ENCODE results near the gene ZNF485.
A peak's percentile ranks its signal among the peaks of the same experiment; 100 is the strongest.

ZNF485 gene

DNA sequence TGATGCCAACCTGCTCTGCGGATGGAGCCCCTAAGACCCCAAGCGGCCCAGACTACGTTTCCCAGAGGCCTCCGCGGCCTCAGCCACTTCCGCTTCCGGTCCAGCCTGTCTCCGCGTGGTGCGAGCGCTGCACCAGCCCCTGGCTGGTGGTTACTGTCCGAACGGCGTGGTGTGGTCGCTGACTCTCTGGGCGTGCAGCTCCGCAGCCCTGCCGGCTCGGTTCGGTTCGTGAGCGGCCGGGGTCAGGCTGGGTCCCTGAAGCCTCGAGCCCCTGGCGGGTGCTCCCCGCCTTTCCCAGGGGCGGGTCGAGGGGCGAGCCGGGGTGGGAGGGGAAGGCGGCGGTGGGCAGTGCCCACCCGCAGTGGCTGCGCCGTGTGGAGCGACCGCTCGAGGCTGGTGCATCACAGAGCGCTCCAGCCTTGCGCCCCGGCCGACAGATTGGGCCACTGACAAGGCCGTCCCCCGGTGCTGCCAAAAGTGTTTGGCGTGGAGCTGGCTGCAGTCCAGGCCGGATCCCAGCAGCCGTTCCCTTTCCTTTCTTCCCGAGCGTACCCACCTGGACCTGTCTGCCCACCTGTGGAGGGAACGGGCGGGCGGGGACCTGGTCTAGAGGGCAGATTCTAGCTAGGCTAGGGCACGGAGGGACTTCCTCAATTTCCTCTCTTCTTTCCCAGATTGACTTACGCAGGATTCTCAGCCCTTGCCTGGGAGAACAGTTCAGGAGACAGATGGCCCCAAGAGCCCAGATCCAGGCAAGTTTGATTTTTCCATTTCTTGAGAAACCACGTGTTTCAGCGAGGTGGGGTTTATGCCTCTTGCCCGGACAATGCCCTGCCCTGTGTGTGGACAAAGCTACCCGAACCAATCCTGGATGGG lies at the start of gene ZNF485:
Gene ZNF485, plus strand, starts transcription at position 116 of the 876 bp plus-strand sequence. Its CDS starts 613 bp downstream, at position 729.
- TF ChIP-seq, protein P1, sequence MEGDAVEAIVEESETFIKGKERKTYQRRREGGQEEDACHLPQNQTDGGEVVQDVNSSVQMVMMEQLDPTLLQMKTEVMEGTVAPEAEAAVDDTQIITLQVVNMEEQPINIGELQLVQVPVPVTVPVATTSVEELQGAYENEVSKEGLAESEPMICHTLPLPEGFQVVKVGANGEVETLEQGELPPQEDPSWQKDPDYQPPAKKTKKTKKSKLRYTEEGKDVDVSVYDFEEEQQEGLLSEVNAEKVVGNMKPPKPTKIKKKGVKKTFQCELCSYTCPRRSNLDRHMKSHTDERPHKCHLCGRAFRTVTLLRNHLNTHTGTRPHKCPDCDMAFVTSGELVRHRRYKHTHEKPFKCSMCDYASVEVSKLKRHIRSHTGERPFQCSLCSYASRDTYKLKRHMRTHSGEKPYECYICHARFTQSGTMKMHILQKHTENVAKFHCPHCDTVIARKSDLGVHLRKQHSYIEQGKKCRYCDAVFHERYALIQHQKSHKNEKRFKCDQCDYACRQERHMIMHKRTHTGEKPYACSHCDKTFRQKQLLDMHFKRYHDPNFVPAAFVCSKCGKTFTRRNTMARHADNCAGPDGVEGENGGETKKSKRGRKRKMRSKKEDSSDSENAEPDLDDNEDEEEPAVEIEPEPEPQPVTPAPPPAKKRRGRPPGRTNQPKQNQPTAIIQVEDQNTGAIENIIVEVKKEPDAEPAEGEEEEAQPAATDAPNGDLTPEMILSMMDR (conservative IDR thresholded peaks at IDR 0.05): no peak
- TF ChIP-seq ZFX (IDR thresholded peaks at IDR 0.05): peak; percentile 50
- H3K27ac ChIP-seq: peak within 1 kb of the TSS; percentile 95

DNA sequence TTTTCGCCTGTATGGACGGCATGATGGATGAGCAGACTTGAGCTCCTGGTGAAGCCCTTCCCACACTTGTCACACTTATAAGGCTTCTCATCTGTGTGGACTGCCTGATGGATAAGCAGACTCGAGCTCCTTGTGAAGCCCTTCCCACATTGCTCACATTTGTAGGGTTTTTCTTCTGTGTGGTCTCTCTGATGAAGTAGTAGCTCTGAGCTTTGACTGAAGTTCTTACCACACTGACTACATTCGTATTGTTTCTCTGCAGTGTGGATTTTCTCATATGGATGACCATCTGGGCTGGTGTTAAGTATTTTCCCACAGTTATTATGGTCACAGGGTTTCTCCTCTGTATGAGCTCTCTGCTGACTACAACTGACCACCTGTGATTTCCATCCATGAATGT lies 49.0 kb upstream of the ZNF485 start:
- H3K27ac ChIP-seq: no peak overlapping the region
- no peak for TF ChIP-seq ZFX (IDR thresholded peaks at IDR 0.05)
- TF ChIP-seq, protein P1 (conservative IDR thresholded peaks at IDR 0.05): no peak

DNA sequence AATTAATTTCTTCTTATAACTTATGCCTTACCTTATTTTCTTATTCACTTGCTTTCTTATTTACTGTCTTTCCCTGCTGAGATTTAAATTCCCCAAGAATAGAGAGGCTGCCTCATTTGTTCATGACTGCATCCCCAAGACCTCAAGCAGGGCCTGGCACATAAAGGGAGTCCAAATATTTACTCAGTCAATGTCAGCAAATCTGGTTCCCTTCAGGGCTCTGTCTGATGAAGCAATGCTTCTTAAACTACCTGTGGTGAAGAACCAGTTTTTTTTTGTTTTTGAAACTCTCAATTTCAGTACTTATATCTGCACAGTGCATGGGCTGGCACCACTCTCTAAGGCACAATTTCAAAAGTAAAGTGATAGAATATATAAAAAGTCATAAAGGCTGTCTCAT lies 36.6 kb upstream of the ZNF485 start:
- TF ChIP-seq, protein P1 (conservative IDR thresholded peaks at IDR 0.05): no peak
- TF ChIP-seq ZFX (IDR thresholded peaks at IDR 0.05): no peak

DNA sequence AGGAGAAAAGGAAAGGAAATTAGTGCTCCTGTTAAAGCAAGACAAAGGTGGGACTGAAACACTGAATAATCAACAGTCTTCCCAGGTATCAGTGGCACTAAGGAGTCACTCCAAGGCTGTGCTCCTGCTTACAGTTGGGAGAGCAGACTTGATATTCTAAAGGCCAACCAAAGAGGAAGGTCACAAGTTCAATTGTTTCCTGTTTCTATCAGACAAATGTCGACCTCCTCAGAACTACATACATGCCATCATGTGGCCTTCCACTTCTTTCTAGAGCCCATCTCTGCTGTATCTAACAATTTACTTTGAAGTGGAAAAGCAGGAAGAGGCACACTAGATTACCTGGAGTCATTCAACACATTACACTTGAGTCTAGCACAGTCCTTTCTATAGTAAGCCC lies 35.3 kb upstream of the ZNF485 start:
- TF ChIP-seq ZFX (IDR thresholded peaks at IDR 0.05): no peak
- TF ChIP-seq, protein P1 (conservative IDR thresholded peaks at IDR 0.05): no peak
- no peak overlapping the region for H3K27ac ChIP-seq

More for the DNA sequence above, 36.6 kb upstream of the ZNF485 start:
- peak overlapping the region; percentile 24; the same call in 1 of the 2 replicates for H3K27ac ChIP-seq

DNA sequence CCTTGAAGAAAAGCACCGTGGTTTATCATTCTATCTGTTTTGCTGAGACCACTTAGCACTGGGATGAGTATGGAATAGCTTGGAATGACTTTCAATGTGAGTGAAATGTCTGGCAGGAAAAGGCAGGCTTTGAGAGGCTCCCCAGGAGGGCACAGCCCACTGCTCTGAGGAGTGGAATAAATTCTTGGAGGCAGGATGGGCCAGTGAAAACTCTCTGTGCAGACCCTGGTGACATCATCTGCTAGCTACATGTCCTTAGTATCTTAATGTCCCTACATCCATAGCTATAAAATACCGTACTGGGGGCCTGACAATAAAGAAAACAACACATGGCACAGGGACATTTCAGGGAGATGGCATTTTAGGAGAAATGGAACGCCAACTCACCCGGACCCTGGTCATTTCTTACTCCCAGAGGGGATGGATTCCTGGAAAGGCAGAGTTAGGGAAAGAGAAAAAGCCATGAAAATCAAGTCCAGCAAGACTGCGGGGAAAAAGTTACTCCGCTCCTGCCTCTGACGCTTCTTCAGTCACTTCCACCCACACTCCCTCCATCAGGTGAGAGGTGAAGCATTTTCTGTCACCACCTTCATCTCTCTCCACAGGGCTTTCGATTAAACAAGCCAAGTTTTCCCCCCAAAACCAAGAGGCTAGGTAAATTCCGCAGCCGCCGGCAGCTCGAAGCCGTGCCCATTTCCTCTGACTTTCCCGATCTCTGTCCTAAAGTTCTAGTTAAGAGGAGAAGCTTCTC lies 32.8 kb upstream of the ZNF485 start:
- peak overlapping the region; percentile 90 for H3K27ac ChIP-seq
- no peak for TF ChIP-seq ZFX (IDR thresholded peaks at IDR 0.05)
- TF ChIP-seq, protein P1 (conservative IDR thresholded peaks at IDR 0.05): no peak

DNA sequence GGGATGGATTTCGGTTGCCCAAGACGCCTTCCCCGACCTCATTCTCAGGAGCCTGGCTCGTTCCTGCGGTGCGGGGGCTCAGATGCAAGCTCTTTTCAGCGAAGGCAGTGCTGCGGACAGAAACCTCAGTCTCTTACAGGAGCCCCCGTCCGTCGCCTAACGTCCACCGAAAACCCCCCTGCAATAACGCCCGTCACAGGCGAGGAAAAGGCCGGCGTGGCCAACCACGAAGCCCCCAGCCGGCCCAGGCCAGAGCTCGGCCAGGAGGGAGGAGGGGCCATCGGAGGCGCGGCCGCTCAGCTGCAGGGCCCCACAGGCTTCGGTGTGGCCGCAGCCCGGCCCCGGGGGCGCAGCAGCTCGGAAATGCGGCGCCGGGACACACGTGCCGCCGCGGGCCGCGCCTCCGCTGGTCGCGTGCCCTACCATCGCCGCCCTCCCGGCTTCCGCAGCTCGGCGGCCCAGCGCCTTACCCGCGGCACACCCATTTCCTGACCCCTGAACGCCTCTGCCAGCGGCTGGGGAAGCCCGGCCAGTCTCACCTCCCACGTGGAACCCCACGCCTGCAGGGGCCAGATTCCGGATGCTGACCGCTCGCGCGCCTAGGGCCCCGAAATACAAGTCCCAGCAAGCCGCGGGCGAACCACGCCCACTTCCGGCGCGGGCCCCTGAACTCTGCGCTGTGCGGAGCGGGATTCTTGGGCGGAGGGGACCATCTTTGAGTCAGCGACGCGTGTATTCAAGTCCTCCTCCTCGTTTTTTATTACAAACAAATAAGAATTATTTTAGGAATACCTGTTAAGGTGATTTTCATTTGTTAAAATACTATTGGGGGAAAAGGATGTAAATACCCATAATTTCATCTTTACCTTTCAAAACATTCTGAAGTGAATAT lies 32.0 kb upstream of the ZNF485 start, which contains the start of gene ZNF239:
Gene ZNF239, minus strand, starts transcription at position 616 of the 892 bp plus-strand sequence. CDS start 16,537 bp downstream, outside the sequence.
- TF ChIP-seq, protein P1 (conservative IDR thresholded peaks at IDR 0.05): no peak
- TF ChIP-seq ZFX (IDR thresholded peaks at IDR 0.05): peak; percentile 91
- peak within 1 kb of the TSS; percentile 90 for H3K27ac ChIP-seq

Data from C4-2B (cell line).